Activated effector memory CD4-positive, alpha-beta T cell treated with anti-CD3 and anti-CD28 coated beads, Interleukin-2, amount 50 U/mL, for 16 hours (primary cell): ENCODE data around the gene GDF9.

Source experiments
- DNase-seq: peaks from one replicate; pipeline ENCODE4 v3.0.0-alpha.2; 2020

The GDF9 gene

DNA sequence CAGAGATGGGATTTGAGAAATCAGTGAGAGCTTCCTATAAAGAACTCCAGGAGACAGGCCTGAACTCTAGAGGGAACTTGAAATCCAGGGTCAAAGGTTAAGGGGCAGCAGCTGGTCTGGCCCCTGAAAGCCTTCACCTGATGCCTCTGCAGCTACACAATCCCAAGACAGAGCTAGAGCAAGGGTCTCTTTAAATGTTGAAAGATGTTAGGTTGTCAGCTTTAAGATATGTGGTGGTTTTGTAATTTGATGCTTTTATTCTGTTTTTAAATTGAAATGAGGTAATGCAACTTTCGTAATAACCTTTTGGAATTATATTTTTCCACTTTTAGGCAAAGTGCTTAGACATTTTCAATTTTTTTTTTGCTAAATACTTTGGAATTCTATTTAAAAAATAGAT lies 50.8 kb downstream of the GDF9 start:
- no peak for DNase-seq

DNA sequence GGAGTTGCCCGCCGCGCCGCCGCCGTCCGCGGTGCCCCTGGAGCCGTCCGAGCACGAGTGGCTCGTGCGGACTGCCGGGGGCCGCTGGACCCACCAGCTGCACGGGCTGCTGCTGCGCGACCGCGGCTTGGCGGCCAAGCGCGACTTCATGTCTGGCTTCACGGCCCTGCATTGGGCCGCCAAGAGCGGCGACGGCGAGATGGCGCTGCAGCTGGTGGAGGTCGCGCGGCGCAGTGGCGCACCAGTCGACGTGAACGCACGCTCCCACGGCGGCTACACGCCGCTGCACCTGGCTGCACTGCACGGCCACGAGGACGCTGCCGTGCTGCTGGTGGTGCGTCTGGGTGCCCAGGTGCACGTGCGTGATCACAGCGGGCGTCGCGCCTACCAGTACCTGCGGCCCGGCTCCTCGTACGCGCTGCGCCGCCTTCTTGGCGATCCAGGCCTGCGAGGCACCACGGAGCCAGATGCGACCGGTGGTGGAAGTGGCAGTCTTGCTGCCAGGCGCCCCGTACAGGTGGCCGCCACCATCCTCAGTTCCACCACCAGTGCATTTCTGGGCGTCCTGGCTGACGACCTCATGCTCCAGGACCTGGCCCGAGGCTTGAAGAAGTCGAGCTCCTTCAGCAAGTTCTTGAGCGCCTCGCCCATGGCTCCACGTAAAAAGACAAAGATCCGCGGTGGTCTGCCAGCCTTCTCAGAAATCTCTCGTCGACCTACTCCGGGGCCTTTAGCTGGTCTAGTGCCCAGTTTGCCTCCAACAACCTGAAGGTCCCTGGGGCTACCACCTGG lies 51.6 kb downstream of the GDF9 start:
- no peak for DNase-seq

DNA sequence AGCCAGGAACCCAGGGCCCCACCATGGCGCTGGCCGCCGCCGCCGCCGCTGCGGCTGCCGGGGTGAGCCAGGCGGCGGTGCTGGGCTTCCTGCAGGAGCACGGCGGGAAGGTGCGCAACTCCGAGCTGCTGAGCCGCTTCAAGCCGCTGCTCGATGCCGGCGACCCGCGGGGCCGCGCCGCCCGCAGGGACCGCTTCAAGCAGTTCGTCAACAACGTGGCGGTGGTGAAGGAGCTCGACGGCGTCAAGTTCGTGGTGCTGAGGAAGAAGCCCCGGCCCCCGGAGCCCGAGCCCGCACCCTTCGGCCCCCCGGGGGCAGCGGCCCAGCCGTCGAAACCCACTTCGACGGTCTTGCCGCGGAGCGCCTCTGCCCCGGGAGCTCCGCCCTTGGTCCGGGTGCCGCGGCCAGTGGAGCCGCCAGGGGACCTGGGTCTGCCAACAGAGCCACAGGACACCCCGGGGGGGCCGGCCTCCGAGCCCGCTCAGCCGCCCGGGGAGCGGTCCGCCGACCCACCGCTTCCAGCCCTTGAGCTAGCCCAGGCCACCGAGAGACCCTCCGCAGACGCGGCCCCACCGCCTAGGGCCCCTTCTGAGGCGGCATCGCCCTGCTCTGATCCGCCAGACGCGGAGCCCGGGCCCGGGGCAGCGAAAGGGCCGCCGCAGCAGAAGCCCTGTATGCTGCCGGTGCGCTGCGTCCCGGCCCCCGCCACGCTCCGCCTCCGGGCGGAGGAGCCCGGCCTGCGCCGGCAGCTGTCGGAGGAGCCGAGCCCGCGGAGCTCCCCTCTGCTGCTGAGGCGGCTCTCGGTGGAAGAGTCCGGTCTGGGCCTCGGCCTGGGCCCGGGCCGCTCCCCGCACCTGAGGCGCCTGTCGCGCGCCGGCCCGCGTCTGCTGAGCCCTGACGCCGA lies 52.4 kb downstream of the GDF9 start:
- DNase-seq, result peak; percentile 74

GRCh38 chr5:132812781-132813598 lies 53.3 kb downstream of the GDF9 start, which contains the start of gene SOWAHA:
TSS of gene SOWAHA (plus strand) at chr5:132813302. CDS start at chr5:132813622, 320 bp downstream.
- DNase-seq, result no peak

DNA sequence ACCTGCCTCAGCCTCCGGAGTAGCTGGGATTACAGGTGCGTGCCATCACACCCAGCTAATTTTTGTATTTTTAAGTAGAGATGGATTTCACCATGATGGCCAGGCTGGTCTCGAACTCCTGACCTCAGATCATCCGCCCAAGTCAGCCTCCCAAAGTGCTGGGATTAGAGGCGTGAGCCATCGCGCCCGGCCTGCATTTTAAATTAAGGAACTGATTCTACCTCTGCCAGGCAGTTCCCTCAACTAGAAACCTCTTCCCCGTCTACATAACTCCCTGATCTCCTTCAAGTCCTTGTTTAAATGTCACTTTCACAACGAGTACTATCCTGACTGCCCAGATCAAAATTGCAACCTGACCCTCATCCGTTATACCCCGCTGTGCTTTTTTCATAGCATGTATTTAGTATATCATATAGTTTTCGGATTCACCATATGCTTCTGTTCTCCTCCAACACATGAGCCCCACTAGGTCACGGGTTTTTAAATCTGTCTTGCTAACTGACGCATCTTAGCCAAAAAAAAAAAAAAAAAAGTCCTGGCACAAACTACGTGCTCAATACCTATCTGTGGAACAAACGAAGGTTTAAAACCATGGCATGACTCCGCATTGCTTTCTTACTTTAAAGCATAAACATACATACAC lies 54.0 kb downstream of the GDF9 start:
- no peak for DNase-seq
